B cell (primary cell): ENCODE results near the gene ESR2. TPM values are rescaled to one million over a fixed set of nuclear protein-coding genes. Genes with fewer than 3 reads are reported as not detected.

Experiments used
- ATAC-seq: fragments of 200-7000 bp; cut with Tn5 transposase; one replicate; pipeline ENCODE4 v1.10.0; 2021; ENCODE audit warnings: low read depth, mild to moderate bottlenecking, moderate number of reproducible peaks, moderate library complexity
- CTCF ChIA-PET: fragments of 350-600 bp; sonication (Branson Sonifier 250); formaldehyde crosslinking; loops from one replicate; lab custom pipeline; 2021; ENCODE audit warnings: antibody characterized with exemption, inconsistent platforms; lab: Charles Lee
- POLR2A ChIA-PET: fragments of 350-600 bp; sonication (Branson Sonifier 250); formaldehyde crosslinking; loops from one replicate; lab custom pipeline; 2021; ENCODE audit warnings: antibody characterized with exemption; lab: Charles Lee
- DNase-seq: peaks from one replicate; pipeline ENCODE4 v3.0.0; 2013
- H2AFZ ChIP-seq: 2 replicates; pipeline ENCODE4 v1.6.1; 2012; ENCODE audit warnings: mild to moderate bottlenecking, low read depth, low read length; ENCODE audit not compliant: insufficient read depth, poor library complexity, severe bottlenecking
- H3K27ac ChIP-seq, 2 donors: 1 replicate in 1 of 2; 2 replicates in 1 of 2; pipeline ENCODE4 v1.5.1; 2012 to 2013; ENCODE audit warnings: low read length in 2 of 2, mild to moderate bottlenecking in 2 of 2, moderate library complexity in 1 of 2
- H3K27me3 ChIP-seq, 4 experiments: fragments of 200-600 bp in 1 of 4; sonication (generic) in 1 of 4; replicated peaks in 1 of 4; 1 replicate in 2 of 4; 2 replicates in 2 of 4; pipeline versions ENCODE4 v1.6.1 to v1.7.0; 2013 to 2016; ENCODE audit warnings: low read length in 3 of 4, mild to moderate bottlenecking in 2 of 4, mixed read lengths in 1 of 4, moderate library complexity in 1 of 4; ENCODE audit not compliant: insufficient read depth in 4 of 4, control insufficient read depth in 3 of 4; ENCODE audit errors: control extremely low read depth in 1 of 4
- H3K36me3 ChIP-seq, 2 experiments: replicated peaks in 1 of 2; 1 replicate in 1 of 2; 2 replicates in 1 of 2; pipeline versions ENCODE4 v1.6.1 to v1.7.1; 2013; ENCODE audit warnings: low read length in 1 of 2; ENCODE audit not compliant: insufficient read depth in 2 of 2, control insufficient read depth in 1 of 2; ENCODE audit errors: control extremely low read depth in 1 of 2, extremely low read depth in 1 of 2
- H3K4me1 ChIP-seq, 2 donors: fragments of 200-600 bp in 1 of 2; sonication (generic) in 1 of 2; 1 replicate in 1 of 2; 2 replicates in 1 of 2; pipeline versions ENCODE4 v1.5.1 to v1.6.1; 2013 to 2017; ENCODE audit warnings: low read length in 2 of 2; ENCODE audit not compliant: control insufficient read depth in 2 of 2, insufficient read depth in 2 of 2
- H3K4me2 ChIP-seq: replicated peaks from 2 replicates; pipeline ENCODE3; 2012; ENCODE audit warnings: mild to moderate bottlenecking, low read depth, low read length; ENCODE audit not compliant: poor library complexity, severe bottlenecking
- H3K4me3 ChIP-seq, 5 experiments: fragments of 200-600 bp in 1 of 5; sonication (generic) in 1 of 5; 1 replicate in 3 of 5; 2 replicates in 2 of 5; pipeline versions ENCODE4 v1.5.1 to v1.7.0; 2011 to 2016; ENCODE audit warnings: low read length in 4 of 5, mild to moderate bottlenecking in 4 of 5, low read depth in 2 of 5, control low read depth in 1 of 5, moderate library complexity in 1 of 5; ENCODE audit not compliant: insufficient read depth in 1 of 5; ENCODE audit errors: control extremely low read depth in 1 of 5, extremely low read depth in 1 of 5
- H3K79me2 ChIP-seq: fragments of 200-600 bp; sonication (generic); one replicate; pipeline ENCODE4 v1.6.0; 2016; ENCODE audit warnings: low read length; ENCODE audit not compliant: control insufficient read depth, insufficient read depth
- H3K9ac ChIP-seq: fragments of 200-600 bp; sonication (generic); 2 replicates; pipeline ENCODE4 v1.6.1; 2017; ENCODE audit warnings: mild to moderate bottlenecking, low read length, moderate library complexity
- H3K9me3 ChIP-seq, 3 donors: one replicate each; pipeline versions ENCODE4 v1.6.1 to v1.7.1; 2013; ENCODE audit warnings: low read length in 2 of 3; ENCODE audit not compliant: control insufficient read depth in 2 of 3, insufficient read depth in 1 of 3; ENCODE audit errors: control extremely low read depth in 1 of 3
- H4K20me1 ChIP-seq: 2 replicates; pipeline ENCODE4 v1.6.0; 2012; ENCODE audit warnings: mild to moderate bottlenecking, low read length; ENCODE audit not compliant: insufficient read depth, control insufficient read depth, poor library complexity, severe bottlenecking
- H3K27ac Mint-ChIP-seq: one replicate; pipeline ENCODE4 v1.8.0; 2021; ENCODE audit warnings: mixed read lengths
- H3K27me3 Mint-ChIP-seq: one replicate; pipeline ENCODE4 v1.8.0; 2021; ENCODE audit warnings: mixed read lengths
- H3K4me1 Mint-ChIP-seq: one replicate; pipeline ENCODE4 v1.8.0; 2021; ENCODE audit warnings: mixed read lengths
- H3K4me3 Mint-ChIP-seq: one replicate; pipeline ENCODE4 v1.8.0; 2021; ENCODE audit warnings: mixed read lengths
- H3K9me3 Mint-ChIP-seq: one replicate; pipeline ENCODE4 v1.8.0; 2022; ENCODE audit warnings: mixed read lengths; ENCODE audit not compliant: insufficient read depth
- CTCF ChIP-seq: fragments of 200-600 bp; IDR thresholded peaks from one replicate; pipeline ENCODE4 v1.8.0; 2022; ENCODE audit warnings: antibody characterized with exemption, mild to moderate bottlenecking
- EZH2 ChIP-seq: IDR thresholded peaks from 2 replicates; pipeline ENCODE4 v1.6.1; 2012; ENCODE audit warnings: borderline replicate concordance, low read depth, mild to moderate bottlenecking, moderate library complexity, low read length; ENCODE audit not compliant: insufficient read depth, poor library complexity, severe bottlenecking
- whole genome bisulfite sequencing: methylation state at CpG from one replicate; pipeline ENCODE4 v1.1.5; 2013; ENCODE audit warnings: missing lambda C conversion rate; ENCODE audit not compliant: insufficient coverage; 5-methylcytosine and 5-hydroxymethylcytosine counted together
- intact Hi-C: fragments of 100-400 bp; cut with micrococcal nuclease; formaldehyde crosslinking; loops from one replicate; pipeline ENCODE4 v1.10.0; 2022
- polyA plus RNA-seq: library from polyadenylated mRNA; depleted of rRNA; stranded (reverse); fragments of >200 nt; gene quantifications from 2 replicates; pipeline ENCODE4 v1.2.3, GENCODE V29; 2012
- total RNA-seq, 2 donors: library from RNA; stranded (reverse); fragments of 120-200 nt in 1 of 2; gene quantifications; 1 replicate in 1 of 2; 2 replicates in 1 of 2; pipeline versions ENCODE4 v1.2.3 to v1.2.4, GENCODE V29; 2013 to 2022

Gene ESR2
- total and polyA plus RNA-seq, 2 donors (not counting 1 experiment from before 2014, with no cell fraction given), result 5.4 to 87.8 TPM

- no peak overlapping the region for H3K4me2 ChIP-seq
- H3K27ac Mint-ChIP-seq, result no peak overlapping the region
- POLR2A ChIA-PET, result no interaction called here
- H4K20me1 ChIP-seq, result no peaks in the 10 kb centered on the region
- no peak overlapping the region for H3K9ac ChIP-seq
- intact Hi-C loops, result no loop called here
- H3K4me3 Mint-ChIP-seq, result no peak overlapping the region
- peaks cover 11% of the 10 kb centered on the region for H3K4me1 Mint-ChIP-seq
- no peak for TF ChIP-seq EZH2
- no peak for TF ChIP-seq CTCF
- H2AFZ ChIP-seq, result no peak overlapping the region
- H3K36me3 ChIP-seq, result no peaks in the 10 kb centered on the region
- no peaks in the 10 kb centered on the region for H3K27me3 Mint-ChIP-seq
- H3K9me3 ChIP-seq, result peaks cover 0 to 3% (median 0%) of the 10 kb centered on the region in 3 donors
- no peaks in the 10 kb centered on the region for H3K9me3 Mint-ChIP-seq
- H3K4me3 ChIP-seq, result no peak overlapping the region
- H3K4me1 ChIP-seq, result peaks cover 0 to 3% of the 10 kb centered on the region in 2 donors
- CTCF ChIA-PET, result no interaction called here
- DNase-seq (no peak), ATAC-seq (no peak)
- H3K27me3 ChIP-seq, result no peaks in the 10 kb centered on the region
- no peak overlapping the region for H3K27ac ChIP-seq
- no peaks in the 10 kb centered on the region for H3K79me2 ChIP-seq
- WGBS, result no CpG with 5 or more reads among the region's 2 CpGs
Observed at GRCh38 chr14:64278458-64278857, 15.7 kb downstream of the ESR2 start.

GRCh38 chr14:64272019-64272418 lies 22.2 kb downstream of the ESR2 start:
- H3K27me3 Mint-ChIP-seq, result no peaks in the 10 kb centered on the region
- DNase-seq (no peak), ATAC-seq (no peak)
- H3K4me1 ChIP-seq, result no peaks in the 10 kb centered on the region
- H4K20me1 ChIP-seq, result no peaks in the 10 kb centered on the region
- intact Hi-C loops, result no loop called here
- no peaks in the 10 kb centered on the region for H3K27me3 ChIP-seq
- TF ChIP-seq EZH2, result no peak
- no peak for TF ChIP-seq CTCF
- H3K4me3 Mint-ChIP-seq, result no peak overlapping the region
- H3K4me2 ChIP-seq, result no peak overlapping the region
- H3K27ac Mint-ChIP-seq, result no peak overlapping the region
- peaks cover 6% of the 10 kb centered on the region for H3K4me1 Mint-ChIP-seq
- ChIA-PET CTCF (interaction anchor here (1.4 kb wide), 1 partner anchor 23 kb away, joined by 5 read pairs; the partner anchor contains the start of gene ESR2), POLR2A (interaction anchor here (0.7 kb wide), 1 partner anchor 13 kb away, joined by 4 read pairs; no protein-coding TSS in a partner anchor)
- H3K9me3 Mint-ChIP-seq, result no peaks in the 10 kb centered on the region
- peaks cover 0 to 3% (median 0%) of the 10 kb centered on the region in 3 donors for H3K9me3 ChIP-seq
- no peaks in the 10 kb centered on the region for H3K79me2 ChIP-seq
- H3K36me3 ChIP-seq, result no peaks in the 10 kb centered on the region
- H2AFZ ChIP-seq, result no peak overlapping the region
- H3K9ac ChIP-seq, result no peak overlapping the region
- no peak overlapping the region for H3K27ac ChIP-seq
- H3K4me3 ChIP-seq, result no peak overlapping the region
